Right lobe of liver (tissue), 4 donors: ENCODE data around the gene TRAK2.

Experiments used
- CTCF ChIP-seq, 4 donors: fragments of 200-600 bp in 3 of 4; fragments of 450-650 bp in 1 of 4; IDR thresholded peaks; one replicate each; pipeline versions ENCODE4 v1.5.1 to v1.8.0; 2016 to 2022; ENCODE audit warnings: antibody characterized with exemption in 4 of 4, mild to moderate bottlenecking in 2 of 4
- POLR2A ChIP-seq: fragments of 450-650 bp; IDR thresholded peaks from one replicate; pipeline ENCODE4 v1.6.1; 2017; ENCODE audit warnings: antibody characterized with exemption, mild to moderate bottlenecking
- donor health status: DM: no; HTN: no; CAD: no.
- donor health status: DM: no; HTN: no; CAD: no.
- donor health status: DM: no; HTN: yes; CAD: no.

- no peak for TF ChIP-seq CTCF (IDR thresholded peaks at IDR 0.05)
- no peak for TF ChIP-seq POLR2A
Observed at GRCh38 chr2:201353116-201353515, 98.1 kb downstream of the TRAK2 start.
